HEK293 (cell line): Measurements from ENCODE around the gene RHOF.

Experiments used
- AEBP2 ChIP-seq: fragments of 450-650 bp; formaldehyde crosslinking; IDR thresholded peaks from 2 replicates; pipeline ENCODE4 v1.5.1; 2016; ENCODE audit warnings: missing biosample characterization, missing genetic modification characterization, borderline replicate concordance
- FEZF1 ChIP-seq: fragments of 450-650 bp; formaldehyde crosslinking; IDR thresholded peaks from 2 replicates; pipeline ENCODE4 v1.5.1; 2016; ENCODE audit warnings: missing biosample characterization, missing genetic modification characterization
- GFI1B ChIP-seq: fragments of 450-650 bp; formaldehyde crosslinking; IDR thresholded peaks from 2 replicates; pipeline ENCODE4 v1.5.1; 2016; ENCODE audit warnings: missing biosample characterization, missing genetic modification characterization
- GLI2 ChIP-seq: fragments of 450-650 bp; formaldehyde crosslinking; IDR thresholded peaks from 2 replicates; pipeline ENCODE4; 2017; ENCODE audit warnings: missing biosample characterization, missing genetic modification characterization, low read depth, borderline replicate concordance
- KLF1 ChIP-seq: fragments of 450-650 bp; formaldehyde crosslinking; IDR thresholded peaks from 2 replicates; pipeline ENCODE4 v1.5.1; 2016; ENCODE audit warnings: missing biosample characterization, missing genetic modification characterization
- KLF8 ChIP-seq: fragments of 450-650 bp; formaldehyde crosslinking; IDR thresholded peaks from 2 replicates; pipeline ENCODE4 v1.5.1; 2016; ENCODE audit warnings: missing biosample characterization, missing genetic modification characterization
- MEIS1 ChIP-seq: sonication (generic); formaldehyde crosslinking; IDR thresholded peaks from 2 replicates; pipeline ENCODE4 v1.8.1; 2022; ENCODE audit warnings: missing genetic modification reagents, mild to moderate bottlenecking, borderline replicate concordance
- OSR2 ChIP-seq: fragments of 450-650 bp; formaldehyde crosslinking; IDR thresholded peaks from 2 replicates; pipeline ENCODE4 v1.5.1; 2016; ENCODE audit warnings: missing biosample characterization, missing genetic modification characterization
- OVOL3 ChIP-seq: fragments of 450-650 bp; formaldehyde crosslinking; IDR thresholded peaks from 2 replicates; pipeline ENCODE4 v1.5.1; 2016; ENCODE audit warnings: missing biosample characterization, missing genetic modification characterization
- PBX3 ChIP-seq: sonication (generic); formaldehyde crosslinking; IDR thresholded peaks from 2 replicates; pipeline ENCODE4 v1.8.1; 2022; ENCODE audit warnings: mild to moderate bottlenecking, moderate library complexity, missing genetic modification reagents
- PRDM2 ChIP-seq: fragments of 450-650 bp; formaldehyde crosslinking; IDR thresholded peaks from 2 replicates; pipeline ENCODE4 v1.5.1; 2016; ENCODE audit warnings: missing biosample characterization, missing genetic modification characterization, borderline replicate concordance
- PRDM6 ChIP-seq: fragments of 450-650 bp; formaldehyde crosslinking; IDR thresholded peaks from 2 replicates; pipeline ENCODE4 v1.5.1; 2017; ENCODE audit warnings: missing biosample characterization, missing genetic modification characterization
- REPIN1 ChIP-seq: fragments of 450-650 bp; formaldehyde crosslinking; IDR thresholded peaks from 2 replicates; pipeline ENCODE4 v1.5.1; 2017; ENCODE audit warnings: missing biosample characterization, missing genetic modification characterization, low read depth
- SALL2 ChIP-seq: fragments of 450-650 bp; formaldehyde crosslinking; IDR thresholded peaks from 2 replicates; pipeline ENCODE4 v1.5.0; 2017; ENCODE audit warnings: missing biosample characterization, mild to moderate bottlenecking, missing genetic modification characterization, borderline replicate concordance
- SCRT2 ChIP-seq: fragments of 450-650 bp; formaldehyde crosslinking; IDR thresholded peaks from 2 replicates; pipeline ENCODE4 v1.5.1; 2016; ENCODE audit warnings: missing biosample characterization, missing genetic modification characterization
- SP2 ChIP-seq: fragments of 450-650 bp; formaldehyde crosslinking; IDR thresholded peaks from 2 replicates; pipeline ENCODE4 v1.5.1; 2016; ENCODE audit warnings: missing biosample characterization, missing genetic modification characterization
- SP7 ChIP-seq: fragments of 450-650 bp; formaldehyde crosslinking; IDR thresholded peaks from 2 replicates; pipeline ENCODE4 v1.5.1; 2016; ENCODE audit warnings: missing biosample characterization, missing genetic modification characterization
- ZBTB1 ChIP-seq: fragments of 450-650 bp; formaldehyde crosslinking; IDR thresholded peaks from 2 replicates; pipeline ENCODE4 v1.5.1; 2016; ENCODE audit warnings: missing biosample characterization, missing genetic modification characterization
- ZBTB17 ChIP-seq: fragments of 450-650 bp; formaldehyde crosslinking; IDR thresholded peaks from 2 replicates; pipeline ENCODE4 v1.5.1; 2016; ENCODE audit warnings: missing biosample characterization, missing genetic modification characterization
- ZBTB21 ChIP-seq: fragments of 450-650 bp; formaldehyde crosslinking; IDR thresholded peaks from 2 replicates; pipeline ENCODE4 v1.5.1; 2017; ENCODE audit warnings: missing biosample characterization, missing genetic modification characterization
- ZBTB48 ChIP-seq: fragments of 450-650 bp; formaldehyde crosslinking; IDR thresholded peaks from 2 replicates; pipeline ENCODE4 v1.5.1; 2016; ENCODE audit warnings: missing biosample characterization, missing genetic modification characterization
- ZFP3 ChIP-seq: fragments of 450-650 bp; formaldehyde crosslinking; IDR thresholded peaks from 2 replicates; pipeline ENCODE4 v1.5.1; 2016; ENCODE audit warnings: low read depth, missing biosample characterization, missing genetic modification characterization
- ZNF114 ChIP-seq: fragments of 450-650 bp; formaldehyde crosslinking; IDR thresholded peaks from 2 replicates; pipeline ENCODE4 v1.5.0; 2017; ENCODE audit warnings: missing biosample characterization, missing genetic modification characterization
- ZNF121 ChIP-seq: fragments of 450-650 bp; formaldehyde crosslinking; IDR thresholded peaks from 2 replicates; pipeline ENCODE4 v1.5.1; 2016; ENCODE audit warnings: missing biosample characterization, missing genetic modification characterization
- ZNF146 ChIP-seq: fragments of 450-650 bp; formaldehyde crosslinking; IDR thresholded peaks from 2 replicates; pipeline ENCODE4 v1.5.1; 2016; ENCODE audit warnings: missing biosample characterization, missing genetic modification characterization
- ZNF19 ChIP-seq: fragments of 450-650 bp; formaldehyde crosslinking; IDR thresholded peaks from 2 replicates; pipeline ENCODE4; 2016; ENCODE audit warnings: missing biosample characterization, missing genetic modification characterization, low read depth
- ZNF221 ChIP-seq: fragments of 450-650 bp; formaldehyde crosslinking; IDR thresholded peaks from 2 replicates; pipeline ENCODE4 v1.5.1; 2017; ENCODE audit warnings: missing biosample characterization, missing genetic modification characterization, borderline replicate concordance
- ZNF23 ChIP-seq: fragments of 450-650 bp; formaldehyde crosslinking; IDR thresholded peaks from 2 replicates; pipeline ENCODE4 v1.5.1; 2016; ENCODE audit warnings: missing biosample characterization, missing genetic modification characterization, borderline replicate concordance
- ZNF324 ChIP-seq: fragments of 450-650 bp; formaldehyde crosslinking; IDR thresholded peaks from 2 replicates; pipeline ENCODE4 v1.5.1; 2016; ENCODE audit warnings: missing biosample characterization, missing genetic modification characterization
- ZNF404 ChIP-seq: fragments of 450-650 bp; formaldehyde crosslinking; IDR thresholded peaks from 2 replicates; pipeline ENCODE4 v1.5.1; 2017; ENCODE audit warnings: missing biosample characterization, missing genetic modification characterization
- ZNF510 ChIP-seq: fragments of 450-650 bp; formaldehyde crosslinking; IDR thresholded peaks from 2 replicates; pipeline ENCODE4 v1.5.1; 2018; ENCODE audit warnings: mild to moderate bottlenecking, missing genetic modification characterization, missing biosample characterization; ENCODE audit not compliant: insufficient replicate concordance
- ZNF664 ChIP-seq: fragments of 450-650 bp; formaldehyde crosslinking; IDR thresholded peaks from 2 replicates; pipeline ENCODE4 v1.5.1; 2016; ENCODE audit warnings: missing biosample characterization, missing genetic modification characterization

The RHOF gene

GRCh38 chr12:121793838-121794533 is 498 bp upstream of the RHOF start (continued):
- TF ChIP-seq ZBTB1 (peak; percentile 91), KLF1 (tag by site-specific recombination) (peak; percentile 62), OSR2 (tag by site-specific recombination) (peak; percentile 37; the same call in 1 of the 2 replicates), ZNF404 (tag by site-specific recombination) (no peak), SALL2 (tag by site-specific recombination) (no peak), REPIN1 (tag by site-specific recombination) (0 out of 2 replicates have a peak, but pooled peaks have one; percentile 48), GFI1B (no peak), ZFP3 (tag by site-specific recombination) (no peak), PRDM6 (no peak), SP7 (tag by site-specific recombination) (peak; percentile 85), SCRT2 (no peak), ZNF221 (no peak), ZNF23 (tag by site-specific recombination) (no peak), KLF8 (tag by site-specific recombination) (peak; percentile 89; the same call in 1 of the 2 replicates), OVOL3 (tag by site-specific recombination) (no peak; the same call in 1 of the 2 replicates), GLI2 (no peak), ZNF114 (tag by site-specific recombination) (no peak), PBX3 (CRISPR knock-in tag) (peak; percentile 92), ZNF121 (tag by site-specific recombination) (no peak), ZNF146 (tag by site-specific recombination) (peak; percentile 50), ZNF19 (tag by site-specific recombination) (no peak), FEZF1 (tag by site-specific recombination) (no peak), PRDM2 (tag by site-specific recombination) (no peak), ZNF324 (tag by site-specific recombination) (peak; percentile 78), SP2 (tag by site-specific recombination) (peak; percentile 79), ZBTB48 (peak; percentile 97), ZBTB21 (tag by site-specific recombination) (peak; percentile 32), AEBP2 (tag by site-specific recombination) (no peak), ZNF664 (tag by site-specific recombination) (no peak), MEIS1 (no peak), ZNF510 (no peak), ZBTB17 (peak; percentile 89)
